Transverse colon (tissue), 4 donors: ENCODE results near the gene TUT1. TPM values are rescaled to one million over a fixed set of nuclear protein-coding genes. Genes with fewer than 3 reads are reported as not detected.
"Not testable (repeated sequence)": the region's sequence is repeated elsewhere in the genome, so short reads cannot be mapped to it uniquely, and the experiment has no call there.

Experiments used
- DNase-seq: peaks from one replicate; pipeline ENCODE4 v3.0.0-alpha.2; 2019
- H3K27ac ChIP-seq, 4 donors: fragments of 200-600 bp; sonication (generic); 2 replicates each; pipeline ENCODE4 v1.5.1; 2016 to 2018; ENCODE audit warnings: inconsistent platforms in 4 of 4
- H3K27me3 ChIP-seq: fragments of 200-600 bp; sonication (generic); 2 replicates; pipeline ENCODE4 v1.5.1; 2017; ENCODE audit warnings: inconsistent platforms
- H3K36me3 ChIP-seq, 4 donors: fragments of 200-600 bp; sonication (generic); 2 replicates each; pipeline ENCODE4 v1.5.1; 2017 to 2019; ENCODE audit warnings: inconsistent platforms in 4 of 4
- H3K4me1 ChIP-seq, 4 donors: fragments of 200-600 bp; sonication (generic); 2 replicates each; pipeline ENCODE4 v1.5.1; 2017 to 2020; ENCODE audit warnings: inconsistent platforms in 4 of 4
- H3K4me3 ChIP-seq, 4 donors: fragments of 200-600 bp; sonication (generic); 1 replicate in 1 of 4; 2 replicates in 3 of 4; pipeline versions ENCODE4 v1.5.1 to v1.6.1; 2017 to 2019; ENCODE audit warnings: inconsistent platforms in 4 of 4
- H3K9me3 ChIP-seq, 2 donors: fragments of 200-600 bp; sonication (generic); 2 replicates each; pipeline ENCODE4 v1.5.1; 2017 to 2019; ENCODE audit warnings: inconsistent platforms in 2 of 2
- EP300 ChIP-seq: sonication (generic); formaldehyde crosslinking; IDR thresholded peaks from one replicate; pipeline ENCODE4 v1.6.1; 2017; ENCODE audit warnings: antibody characterized with exemption, low read depth
- POLR2A ChIP-seq: fragments of 450-650 bp; IDR thresholded peaks from one replicate; pipeline ENCODE4 v1.6.1; 2016; ENCODE audit warnings: antibody characterized with exemption, mild to moderate bottlenecking, moderate library complexity
- POLR2AphosphoS5 ChIP-seq, 3 donors: sonication (generic); formaldehyde crosslinking; IDR thresholded peaks; one replicate each; pipeline ENCODE4 v1.6.1; 2016; ENCODE audit warnings: antibody characterized with exemption in 3 of 3
- WGBS, 2 donors: methylation state at CpG; one replicate each; pipeline ENCODE4 v1.1.5; 2018; ENCODE audit warnings: low coverage in 1 of 2; 5-methylcytosine and 5-hydroxymethylcytosine counted together
- in situ Hi-C, 4 donors: fragments of 200-750 bp; cut with MboI; loops; one replicate each; pipeline versions ENCODE4 v1.15.0 to v1.15.1; 2017; ENCODE audit warnings: low sequenced_read_pairs in 3 of 4, low pct_ligation_motif_present in 1 of 4, low pct_unique_long_range_greater_than_20kb in 1 of 4
- intact Hi-C: fragments of 100-400 bp; cut with DNase I; formaldehyde crosslinking; loops from one replicate; pipeline ENCODE4 v1.15.1; 2023; ENCODE audit warnings: low total_unique reads
- total RNA-seq, 4 donors: library from RNA; depleted of rRNA; stranded (reverse); fragments of >200 nt; gene quantifications; one replicate each; pipeline ENCODE4 v1.1.0, GENCODE V29; 2016
- TF ChIP-seq, protein P1 (sequence below), 5 experiments: fragments of 200-600 bp in 3 of 5; fragments of 450-650 bp in 2 of 5; sonication (generic) in 3 of 5; IDR thresholded peaks; 1 replicate in 2 of 5; 2 replicates in 3 of 5; pipeline ENCODE4 v1.5.1; 2016 to 2017; ENCODE audit warnings: antibody characterized with exemption in 5 of 5, inconsistent platforms in 3 of 5, mild to moderate bottlenecking in 2 of 5, moderate library complexity in 1 of 5

The TUT1 gene
- total RNA-seq, 4 donors from 2014 or later, result 6.0 to 12.4 (median 9.8) TPM

DNA sequence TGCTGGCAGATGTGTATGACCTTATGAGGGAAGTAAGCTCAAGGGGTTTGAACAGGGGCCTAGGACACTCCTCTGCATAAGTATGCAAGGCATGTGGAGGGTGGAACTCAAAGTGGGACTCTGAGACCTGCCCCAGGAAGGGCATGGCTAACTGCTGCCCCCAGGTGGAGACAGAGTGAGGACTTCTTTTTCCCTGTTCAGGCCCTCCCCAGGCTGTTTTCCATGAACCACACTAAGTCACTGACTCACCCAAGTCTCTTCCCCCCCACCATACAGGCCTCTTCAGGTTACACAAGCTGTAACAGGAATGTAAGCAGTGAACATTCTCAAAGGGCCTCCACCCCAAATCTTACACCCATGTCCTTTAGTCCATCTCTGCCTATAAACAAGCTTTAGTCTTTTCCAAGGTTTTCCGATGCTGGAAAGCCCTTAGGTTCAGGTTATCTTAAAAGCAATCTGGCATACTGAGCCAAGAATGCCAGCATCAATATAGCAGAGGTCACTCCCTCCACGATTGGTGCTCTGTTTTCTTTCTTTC lies 30.7 kb downstream of the TUT1 start:
- H3K4me3 ChIP-seq, result no peak overlapping the region
- in situ Hi-C loops, result loop anchor here in 1 of 4 donors (10.0 kb wide), 1 partner anchor 136 kb away; no protein-coding TSS in a partner anchor
- no peaks in the 10 kb centered on the region for H3K27me3 ChIP-seq
- H3K4me1 ChIP-seq, result peaks cover 32 to 45% (median 38%) of the 10 kb centered on the region in 4 donors
- TF ChIP-seq POLR2A, result no peak
- no peak for TF ChIP-seq EP300
- TF ChIP-seq, protein P1, sequence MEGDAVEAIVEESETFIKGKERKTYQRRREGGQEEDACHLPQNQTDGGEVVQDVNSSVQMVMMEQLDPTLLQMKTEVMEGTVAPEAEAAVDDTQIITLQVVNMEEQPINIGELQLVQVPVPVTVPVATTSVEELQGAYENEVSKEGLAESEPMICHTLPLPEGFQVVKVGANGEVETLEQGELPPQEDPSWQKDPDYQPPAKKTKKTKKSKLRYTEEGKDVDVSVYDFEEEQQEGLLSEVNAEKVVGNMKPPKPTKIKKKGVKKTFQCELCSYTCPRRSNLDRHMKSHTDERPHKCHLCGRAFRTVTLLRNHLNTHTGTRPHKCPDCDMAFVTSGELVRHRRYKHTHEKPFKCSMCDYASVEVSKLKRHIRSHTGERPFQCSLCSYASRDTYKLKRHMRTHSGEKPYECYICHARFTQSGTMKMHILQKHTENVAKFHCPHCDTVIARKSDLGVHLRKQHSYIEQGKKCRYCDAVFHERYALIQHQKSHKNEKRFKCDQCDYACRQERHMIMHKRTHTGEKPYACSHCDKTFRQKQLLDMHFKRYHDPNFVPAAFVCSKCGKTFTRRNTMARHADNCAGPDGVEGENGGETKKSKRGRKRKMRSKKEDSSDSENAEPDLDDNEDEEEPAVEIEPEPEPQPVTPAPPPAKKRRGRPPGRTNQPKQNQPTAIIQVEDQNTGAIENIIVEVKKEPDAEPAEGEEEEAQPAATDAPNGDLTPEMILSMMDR (IDR thresholded peaks at IDR 0.05), result peak; percentile 71 to 90 (median 81)
- TF ChIP-seq POLR2AphosphoS5 (IDR thresholded peaks at IDR 0.05), result peak in 1 of 3 donors; percentile 68
- peak; percentile 94 for DNase-seq
- peak overlapping the region; percentile 91 to 100 (median 96) for H3K27ac ChIP-seq
- WGBS, 2 donors, result 28 to 33% methylated on average over 1 to 2 of the region's 2 CpGs
- no peaks in the 10 kb centered on the region for H3K9me3 ChIP-seq
- intact Hi-C loops, result no loop called here
- peaks cover 0 to 41% (median 7%) of the 10 kb centered on the region in 4 donors for H3K36me3 ChIP-seq

DNA sequence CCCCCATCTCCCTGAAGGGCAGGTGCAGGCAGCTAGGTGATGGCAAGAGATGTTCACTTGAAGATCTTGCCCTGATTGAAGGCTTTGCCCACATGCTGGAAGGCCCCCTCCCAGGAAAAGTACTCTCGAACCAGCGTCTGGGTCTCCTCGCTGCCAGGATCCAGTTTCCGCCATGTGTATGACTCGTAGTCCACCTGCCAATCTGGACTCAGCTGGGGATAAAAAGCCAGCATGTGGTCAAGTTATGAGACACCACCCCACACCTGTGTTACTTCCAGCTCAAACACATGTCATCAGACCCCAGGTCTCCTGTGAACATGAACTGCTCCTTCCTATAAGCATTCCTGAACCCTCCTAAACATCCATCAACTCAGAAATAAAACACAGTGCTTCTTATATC lies 31.7 kb downstream of the TUT1 start:
- DNase-seq, H3K4me3 ChIP-seq, intact Hi-C loops, H3K9me3 ChIP-seq, H3K27me3 ChIP-seq: not testable (repeated sequence)
- peaks cover 0 to 32% (median 7%) of the 10 kb centered on the region in 4 donors for H3K36me3 ChIP-seq
- WGBS, 2 donors, result 79% methylated on average over 5 of the region's 5 CpGs; no CpG with 5 or more reads in 1 of the 2 donors
- H3K4me1 ChIP-seq, result peaks cover 42 to 54% (median 46%) of the 10 kb centered on the region in 4 donors
- H3K27ac ChIP-seq, result peak overlapping the region; percentile 91 to 100 (median 96)
- in situ Hi-C loops, result loop anchor here in 3 of 4 donors (10.0 kb wide), 1 partner anchor 135 kb away; no protein-coding TSS in a partner anchor

DNA sequence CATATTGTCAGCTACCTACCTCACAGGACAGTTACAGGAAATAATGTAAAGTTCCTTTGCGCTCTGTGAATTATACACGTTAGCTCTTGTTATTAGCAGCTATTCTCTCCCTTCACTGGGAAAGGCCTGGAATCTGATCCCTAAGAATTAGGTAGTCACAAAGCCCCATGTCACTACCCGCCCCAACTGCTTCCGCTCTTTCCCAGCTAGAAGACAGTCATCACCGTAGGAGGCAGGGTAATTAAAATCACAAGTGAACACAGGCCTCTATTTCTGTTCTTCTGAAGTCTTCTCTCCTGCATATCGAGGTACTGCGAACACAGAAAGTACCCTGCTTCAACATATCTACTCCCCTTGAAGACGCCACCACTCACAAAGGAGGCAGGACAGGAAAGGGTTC lies 32.1 kb downstream of the TUT1 start:
- 83 to 85% methylated on average over 8 of the region's 8 CpGs for WGBS, 2 donors
- in situ Hi-C loops, result loop anchor here in 2 of 4 donors (10.0 kb wide), 1 partner anchor 134 kb away; no protein-coding TSS in a partner anchor
- intact Hi-C loops, result no loop called here

DNA sequence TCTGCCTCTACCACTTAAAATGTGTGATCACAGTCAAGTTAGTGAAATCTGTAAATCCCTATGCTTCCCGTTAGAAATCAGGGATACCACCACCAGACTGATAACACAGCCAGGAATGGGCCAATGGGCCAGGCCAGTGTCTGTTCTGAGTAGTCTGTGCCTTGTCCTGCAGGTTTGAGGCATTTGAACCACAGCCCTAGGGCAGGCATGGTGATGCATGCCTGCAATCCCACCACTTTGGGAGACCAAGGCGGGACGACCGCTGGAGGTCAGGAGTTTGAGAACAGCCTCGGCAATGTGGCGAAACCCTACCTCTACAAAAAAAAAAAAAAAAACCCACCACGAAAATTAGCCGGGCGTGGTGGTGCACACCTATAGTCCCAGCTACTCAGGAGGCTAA lies 32.7 kb downstream of the TUT1 start:
- no peak for DNase-seq
- in situ Hi-C loops (loop anchor here in 2 of 4 donors (10.0 kb wide), 1 partner anchor 134 kb away; no protein-coding TSS in a partner anchor), intact Hi-C loops (no loop called here)
- H3K36me3 ChIP-seq, result peaks cover 0 to 32% (median 7%) of the 10 kb centered on the region in 4 donors
- TF ChIP-seq POLR2A, result no peak
- TF ChIP-seq POLR2AphosphoS5 (IDR thresholded peaks at IDR 0.05), result no peak
- TF ChIP-seq EP300, result no peak
- TF ChIP-seq, protein P1 (IDR thresholded peaks at IDR 0.05), result no peak
- no peak overlapping the region for H3K4me3 ChIP-seq
- H3K9me3 ChIP-seq, result no peaks in the 10 kb centered on the region
- peak overlapping the region; percentile 96 to 100 (median 97) for H3K27ac ChIP-seq
- H3K4me1 ChIP-seq, result peaks cover 51 to 63% (median 56%) of the 10 kb centered on the region in 4 donors
- no peaks in the 10 kb centered on the region for H3K27me3 ChIP-seq
- WGBS, 2 donors, result 71 to 85% methylated on average over 1 to 9 of the region's 9 CpGs

More for the DNA sequence above, 32.1 kb downstream of the TUT1 start:
- Histone ChIP-seq H3K27me3 (no peaks in the 10 kb centered on the region), H3K4me1 (peaks cover 46 to 58% (median 50%) of the 10 kb centered on the region in 4 donors), H3K27ac (peak overlapping the region; percentile 91 to 100 (median 96)), H3K4me3 (no peak overlapping the region), H3K36me3 (peaks cover 0 to 32% (median 7%) of the 10 kb centered on the region in 4 donors), H3K9me3 (no peaks in the 10 kb centered on the region)
- TF ChIP-seq, protein P1 (IDR thresholded peaks at IDR 0.05), result no peak
- TF ChIP-seq EP300 (no peak), POLR2AphosphoS5 (IDR thresholded peaks at IDR 0.05) (no peak), POLR2A (no peak)
- DNase-seq, result no peak
